Right forelimb (tissue), 1 donor: ENCODE data around the gene PLD6.
"Not testable (repeated sequence)": the region's sequence is repeated elsewhere in the genome, so short reads cannot be mapped to it uniquely, and the experiment has no call there.

Source experiments
- DNase-seq: peaks from one replicate; pipeline ENCODE4 v3.0.0-alpha.2; 2018

PLD6 gene

DNA sequence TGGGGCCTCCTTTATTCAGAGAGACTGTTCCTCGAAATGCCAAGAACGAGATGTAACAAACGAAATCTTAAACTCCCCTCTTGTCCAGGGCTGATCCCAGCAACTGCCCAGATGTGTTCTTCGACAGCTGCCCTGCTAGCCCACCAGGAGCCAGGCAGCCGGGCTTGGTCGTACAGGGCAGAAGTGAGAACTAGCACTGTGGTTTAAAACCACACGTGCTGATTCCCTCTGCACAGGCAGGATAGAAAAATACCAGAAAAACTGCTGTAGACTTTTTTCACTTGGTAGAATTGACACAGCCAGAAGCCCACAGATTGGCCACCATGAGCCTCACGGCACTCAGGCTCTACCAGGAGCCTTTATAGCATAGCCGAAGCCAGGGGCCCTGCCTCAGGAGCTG, 33.1 kb downstream of the PLD6 start:
- DNase-seq = no peak

- no peak for DNase-seq
These were observed 33.9 kb downstream of the PLD6 start for GRCh38 chr17:17172001-17172939.

DNA sequence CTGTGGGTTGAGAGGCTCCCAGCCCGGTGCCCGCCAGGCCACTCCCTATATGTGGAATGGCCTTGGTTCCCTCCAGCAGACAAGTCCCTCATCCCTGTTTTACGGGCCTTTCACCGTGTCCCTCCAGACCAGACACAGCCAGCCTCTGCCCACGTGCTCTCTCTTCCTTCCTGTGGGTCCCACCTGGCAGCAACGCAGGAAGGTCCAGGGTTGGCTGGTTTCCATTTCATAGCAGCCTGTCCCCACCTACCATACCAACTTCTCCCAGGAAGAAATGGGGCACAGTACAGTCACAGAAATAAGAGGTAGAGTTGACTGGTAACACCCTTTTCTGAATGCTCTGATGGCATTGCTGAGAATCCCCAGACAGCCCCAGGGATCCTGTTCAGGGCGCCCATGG, 34.9 kb downstream of the PLD6 start:
- no peak for DNase-seq

- no peak for DNase-seq
These were observed 35.7 kb downstream of the PLD6 start for GRCh38 chr17:17170346-17170985.

DNA sequence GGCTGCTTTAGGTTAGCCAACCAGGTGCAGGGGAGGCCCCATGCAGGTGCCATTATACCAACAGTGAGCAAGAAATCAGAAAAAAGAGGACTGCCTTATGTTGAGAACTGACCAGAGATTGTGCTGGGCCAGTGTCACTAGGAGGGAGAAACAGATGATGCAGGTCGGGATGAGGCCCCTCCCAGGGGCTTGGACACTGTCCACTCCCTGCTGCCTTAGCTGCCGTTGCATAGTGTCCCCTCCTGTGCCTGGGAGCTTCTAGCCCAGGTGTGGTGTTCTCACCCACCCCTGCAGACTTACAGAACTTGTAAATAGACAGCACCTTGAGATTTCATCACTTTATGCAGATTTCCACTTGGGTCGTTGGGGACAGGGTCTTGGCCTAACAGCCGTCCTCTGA, 36.7 kb downstream of the PLD6 start:
- no peak for DNase-seq

- DNase-seq = no peak
These were observed 37.7 kb downstream of the PLD6 start for GRCh38 chr17:17168401-17168800.

DNA sequence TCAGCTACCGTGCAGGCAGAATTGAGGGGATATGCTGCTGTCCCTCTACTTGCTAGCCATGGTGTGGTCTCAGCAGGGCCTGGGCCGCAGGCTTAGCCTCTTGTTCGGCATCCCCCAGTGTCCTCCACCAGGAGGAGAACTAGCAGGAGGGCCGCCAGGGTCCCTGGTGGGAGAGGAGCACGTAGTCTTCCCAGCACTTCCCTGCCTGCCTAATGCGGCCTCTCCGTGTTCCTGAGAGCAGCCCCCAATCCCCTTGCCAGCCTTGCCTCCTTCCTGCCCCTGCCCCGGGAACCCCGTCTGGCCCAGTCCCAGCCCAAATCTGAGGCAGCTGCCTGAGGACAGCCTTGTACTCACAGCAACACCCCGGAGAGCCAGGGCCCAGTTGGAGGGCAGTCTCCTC, 38.1 kb downstream of the PLD6 start:
- DNase-seq = no peak

DNA sequence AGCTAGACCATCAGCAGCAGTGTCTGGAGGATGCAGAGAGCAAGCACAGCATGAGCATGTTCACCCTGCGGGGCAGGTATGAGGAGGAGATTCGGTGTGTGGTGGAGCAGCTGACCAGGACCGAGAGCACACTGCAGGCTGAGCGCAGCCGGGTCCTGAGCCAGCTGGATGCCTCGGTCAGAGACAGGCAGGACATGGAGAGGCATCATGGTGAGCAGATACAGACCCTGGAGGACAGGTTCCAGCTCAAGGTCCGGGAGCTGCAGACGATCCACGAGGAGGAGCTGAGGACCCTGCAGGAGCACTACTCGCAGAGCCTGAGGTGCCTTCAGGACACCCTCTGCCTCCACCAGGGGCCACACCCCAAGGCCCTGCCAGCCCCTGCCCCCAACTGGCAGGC, 38.8 kb downstream of the PLD6 start:
- no peak for DNase-seq

DNA sequence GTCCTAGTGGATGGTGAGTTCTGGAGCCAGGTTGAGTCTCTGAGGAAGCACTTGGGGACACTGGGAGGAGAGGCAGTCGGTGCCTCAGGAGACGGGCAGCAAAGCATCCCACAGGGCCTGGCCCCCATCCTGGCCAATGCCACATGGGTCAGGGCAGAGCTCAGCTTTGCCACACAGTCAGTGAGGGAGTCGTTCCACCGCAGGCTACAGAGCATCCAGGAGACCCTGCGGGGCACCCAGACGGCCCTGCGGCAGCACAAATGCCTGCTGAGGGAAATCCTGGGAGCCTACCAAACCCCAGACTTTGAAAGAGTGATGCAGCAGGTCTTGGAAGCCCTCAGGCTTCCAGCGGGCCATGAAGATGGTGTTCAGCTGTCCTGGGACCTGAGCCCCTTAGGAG, 39.7 kb downstream of the PLD6 start:
- no peak for DNase-seq

DNA sequence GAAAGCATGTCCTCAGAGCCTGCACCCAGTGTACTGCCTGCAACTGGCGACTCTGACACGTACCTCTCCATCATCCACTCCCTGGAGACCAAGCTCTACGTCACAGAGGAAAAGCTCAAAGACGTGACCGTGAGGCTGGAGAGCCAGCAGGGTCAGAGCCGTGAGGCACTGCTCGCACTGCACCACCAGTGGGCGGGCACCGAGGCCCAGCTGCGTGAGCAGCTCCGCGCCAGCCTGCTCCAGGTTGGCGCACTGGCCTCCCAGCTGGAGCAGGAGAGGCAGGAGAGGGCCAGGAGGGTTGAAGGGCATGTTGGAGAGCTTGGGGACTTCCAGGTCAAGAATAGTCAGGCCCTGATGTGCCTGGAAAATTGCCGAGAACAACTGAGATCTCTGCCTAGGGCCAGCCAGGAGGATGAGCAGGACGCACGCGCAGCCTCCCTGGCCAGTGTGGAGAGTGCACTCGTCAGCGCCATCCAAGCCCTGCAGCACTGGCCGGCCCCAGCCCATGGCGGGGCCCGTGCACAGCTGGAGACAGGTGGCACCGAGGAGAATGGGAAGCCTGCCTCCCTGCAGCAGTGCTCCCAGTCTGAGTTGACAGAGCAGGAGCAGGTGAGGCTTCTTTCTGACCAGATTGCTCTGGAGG, 40.3 kb downstream of the PLD6 start:
- DNase-seq = no peak

DNA sequence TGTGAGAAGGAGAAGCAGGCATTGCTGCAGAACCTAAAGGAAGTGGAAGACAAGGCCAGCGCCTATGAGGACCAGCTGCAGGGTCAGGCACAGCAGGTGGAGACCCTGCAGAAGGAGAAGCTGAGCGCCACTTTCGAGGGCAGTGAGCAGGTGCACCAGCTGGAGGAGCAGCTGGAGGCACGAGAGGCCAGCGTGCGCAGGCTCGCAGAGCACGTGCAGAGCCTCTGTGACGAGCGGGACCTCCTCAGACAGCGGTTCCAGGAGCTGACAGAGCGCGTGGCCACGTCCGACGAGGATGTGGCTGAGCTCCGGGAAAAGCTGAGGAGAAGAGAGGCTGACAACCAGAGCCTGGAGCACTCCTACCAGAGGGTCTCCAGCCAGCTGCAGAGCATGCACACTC, 41.5 kb downstream of the PLD6 start:
- DNase-seq = no peak

DNA sequence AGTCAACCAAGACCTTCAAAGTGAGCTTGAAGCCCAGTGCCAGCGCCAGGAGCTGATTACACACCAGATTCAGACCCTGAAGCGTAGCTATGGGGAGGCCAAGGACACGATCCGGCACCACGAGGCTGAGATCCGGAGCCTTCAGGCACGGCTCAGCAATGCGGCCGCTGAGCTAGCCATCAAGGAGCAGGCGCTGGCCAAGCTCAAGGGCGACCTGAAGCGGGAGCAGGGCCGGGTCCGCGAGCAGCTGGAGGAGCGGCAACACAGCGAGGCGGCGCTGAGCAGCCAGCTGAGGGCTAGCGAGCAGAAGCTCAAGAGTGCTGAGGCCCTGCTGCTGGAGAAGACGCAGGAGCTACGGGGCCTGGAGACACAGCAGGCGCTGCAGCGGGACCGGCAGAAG, 42.0 kb downstream of the PLD6 start:
- DNase-seq = no peak

DNA sequence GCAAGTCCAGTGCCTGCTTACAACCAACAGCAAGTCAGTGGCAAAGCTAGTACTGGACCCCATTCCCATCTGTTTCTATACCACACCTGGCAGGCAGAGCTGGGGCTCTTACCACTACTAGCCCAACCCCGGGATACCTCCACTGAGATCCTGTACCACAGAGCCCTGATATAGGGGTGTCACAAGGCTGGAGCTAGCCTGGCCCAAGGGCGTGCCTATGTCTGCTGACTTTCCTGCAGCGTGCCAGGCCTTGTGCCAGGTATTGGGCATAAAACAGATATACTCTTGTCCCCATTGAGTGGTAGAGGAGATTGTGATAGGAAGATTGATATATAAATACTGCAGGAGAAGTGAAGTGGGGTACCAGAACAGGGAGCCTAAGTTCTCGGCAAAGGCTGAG, 44.4 kb downstream of the PLD6 start:
- no peak for DNase-seq

DNA sequence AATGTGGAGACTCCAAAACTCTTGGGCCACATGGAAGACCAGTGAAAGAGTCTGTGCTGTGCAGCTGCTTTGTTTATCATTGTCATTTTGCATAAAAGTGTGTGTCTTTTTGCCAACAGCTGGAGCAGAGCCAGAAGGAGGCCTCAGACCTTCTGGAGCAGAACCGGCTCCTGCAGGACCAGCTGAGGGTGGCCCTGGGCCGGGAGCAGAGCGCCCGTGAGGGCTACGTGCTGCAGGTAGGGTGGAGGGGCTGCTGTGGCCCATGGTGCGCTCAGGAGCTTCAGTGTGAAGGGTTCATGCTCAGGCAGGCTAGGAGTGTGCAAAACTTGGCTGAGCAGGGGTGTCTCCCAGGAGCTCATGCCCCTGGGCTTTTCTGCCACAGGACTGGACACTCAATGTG, 45.0 kb downstream of the PLD6 start:
- DNase-seq = no peak

GRCh38 chr17:17159571-17159970, 46.6 kb downstream of the PLD6 start:
- DNase-seq = no peak

GRCh38 chr17:17158506-17158905, 47.6 kb downstream of the PLD6 start:
- DNase-seq = not testable (repeated sequence)

- DNase-seq = no peak
These were observed 49.1 kb downstream of the PLD6 start for GRCh38 chr17:17157041-17157440.

DNA sequence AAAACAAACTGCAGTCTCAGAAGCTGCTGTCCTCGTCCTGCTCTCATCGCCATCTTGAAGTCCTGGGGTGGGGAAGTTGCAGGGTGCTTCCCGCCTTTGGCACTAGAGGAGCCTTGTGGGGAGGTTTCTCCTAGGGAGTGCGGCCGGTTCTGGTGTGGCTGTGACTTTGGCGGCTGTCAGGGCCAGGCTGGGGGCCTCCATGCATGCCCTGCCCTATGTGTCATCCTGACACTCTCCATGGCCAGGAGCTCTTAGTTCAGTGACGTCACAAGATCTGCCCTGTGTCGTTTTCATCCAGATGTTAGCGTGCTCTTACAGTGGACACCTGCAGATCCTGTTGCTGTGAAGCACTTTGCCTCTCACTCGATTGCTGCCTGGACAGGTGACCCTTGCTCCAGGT, 49.6 kb downstream of the PLD6 start:
- no peak for DNase-seq

DNA sequence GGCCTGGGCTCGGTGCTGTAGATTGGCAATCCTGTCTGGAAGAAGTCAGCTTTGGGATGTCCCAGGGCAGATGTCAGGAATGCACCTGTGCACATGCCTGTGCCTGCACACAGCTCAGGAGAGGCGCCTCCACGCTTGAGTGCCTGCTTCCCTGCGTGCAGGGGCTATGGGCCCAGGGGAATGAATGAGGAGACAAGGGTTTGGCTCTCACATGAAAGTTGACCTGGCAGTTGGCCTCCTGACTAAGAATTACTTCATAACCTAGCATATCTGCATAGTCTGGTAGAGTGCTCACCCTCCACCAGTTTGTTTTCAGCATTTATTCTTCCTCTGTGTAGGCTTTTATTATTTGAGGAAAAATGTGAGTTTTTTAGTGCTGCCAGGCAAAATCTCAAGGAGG, 50.0 kb downstream of the PLD6 start:
- DNase-seq = no peak

- DNase-seq = no peak
These were observed 50.6 kb downstream of the PLD6 start for GRCh38 chr17:17155568-17155967.

DNA sequence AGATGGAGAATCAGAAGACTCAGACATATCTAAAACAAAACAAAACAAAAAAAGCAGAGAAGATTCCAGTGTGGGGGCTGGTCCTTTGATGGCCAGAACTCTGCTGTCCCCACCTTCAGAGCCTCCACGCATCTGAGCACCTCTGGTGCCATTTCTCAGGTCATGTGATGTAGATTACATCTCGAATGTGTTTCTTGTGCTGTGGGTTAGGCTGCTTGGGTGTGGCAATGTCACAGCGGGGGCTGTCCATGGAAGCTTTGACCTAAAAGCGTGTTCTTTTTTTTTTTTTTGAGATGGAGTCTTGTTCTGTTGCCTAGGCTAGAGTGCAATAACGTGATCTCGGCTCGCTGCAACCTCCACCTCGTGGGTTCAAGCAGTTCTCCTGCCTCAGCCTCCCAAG, 51.2 kb downstream of the PLD6 start:
- DNase-seq = no peak

- no peak for DNase-seq
These were observed 51.6 kb downstream of the PLD6 start for GRCh38 chr17:17154556-17154955.

- no peak for DNase-seq
These were observed 52.4 kb downstream of the PLD6 start for GRCh38 chr17:17153709-17154108.

DNA sequence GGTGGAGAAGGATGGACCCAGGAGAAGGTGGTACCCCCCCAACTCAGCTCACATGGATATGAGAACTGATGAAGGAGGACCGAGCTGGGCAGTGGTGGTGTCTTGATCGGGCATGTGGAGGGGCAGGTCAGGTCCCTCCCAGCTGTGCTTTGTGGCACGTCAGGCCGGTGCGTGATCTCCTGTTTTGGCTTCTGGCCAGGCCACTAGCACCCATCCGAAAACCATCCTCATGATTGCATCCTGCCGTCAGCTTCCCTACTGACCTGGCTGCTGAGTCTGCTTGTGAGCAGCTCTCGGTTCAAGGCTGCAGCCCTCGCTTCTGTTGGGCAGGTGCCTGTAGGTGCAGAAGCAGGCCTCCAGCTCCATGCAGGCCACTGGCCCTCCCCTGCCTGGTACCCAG, 53.1 kb downstream of the PLD6 start:
- no peak for DNase-seq
